ENCODE data around the gene ATP6V0A1.

Gene ATP6V0A1

DNA sequence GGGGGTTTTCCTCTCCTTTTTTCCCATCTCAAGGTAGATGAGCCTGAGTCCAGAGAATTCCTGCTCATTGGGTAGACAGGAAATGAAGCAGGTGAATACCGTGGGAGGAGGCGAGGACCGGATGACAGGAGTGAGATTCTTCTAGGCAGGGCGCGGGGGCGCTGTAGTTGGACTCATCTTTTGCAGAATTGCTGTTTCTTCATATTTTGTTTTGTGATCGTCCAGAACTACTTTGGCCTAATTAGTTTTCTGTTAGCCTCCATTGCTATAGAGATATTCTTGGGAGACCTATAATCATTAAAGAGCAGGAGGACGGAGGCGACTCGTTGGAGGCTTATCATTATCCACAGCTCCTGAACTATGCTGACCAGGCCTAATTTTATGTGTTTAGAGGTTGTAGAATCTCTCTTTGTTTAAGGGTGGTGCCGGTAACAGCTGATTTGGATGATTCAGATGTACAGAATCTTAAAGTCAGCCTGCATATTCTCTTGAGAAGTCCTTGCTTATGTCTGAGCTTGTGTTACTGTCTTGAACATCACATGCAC, 650 bp downstream of the ATP6V0A1 start:
- Histone ChIP-seq H3K27me3 (ENCODE audit: insufficient read depth, poor library complexity, severe bottlenecking) (no peaks in the 10 kb centered on the region), H3K27ac (replicated peaks) (peak overlapping the region; percentile 57), H3K4me3 (replicated peaks; ENCODE audit: insufficient read depth, low read length) (peak overlapping the region; percentile 65)
- TF ChIP-seq CTCF (IDR thresholded peaks at IDR 0.05; ENCODE audit: insufficient read depth, low read length) (peak; percentile 12), SPI1 (IDR thresholded peaks at IDR 0.05; ENCODE audit: borderline replicate concordance, low read depth) (no peak)
- DNase-seq (ENCODE audit: low read depth in 1 of 2, low spot score in 1 of 2) = no peak

- no peak overlapping the region; the same call in 1 of the 2 replicates for H3K27ac ChIP-seq (replicated peaks)
- DNase-seq (ENCODE audit: low read depth in 1 of 2, low spot score in 1 of 2) = no peak
- TF ChIP-seq, protein P1, sequence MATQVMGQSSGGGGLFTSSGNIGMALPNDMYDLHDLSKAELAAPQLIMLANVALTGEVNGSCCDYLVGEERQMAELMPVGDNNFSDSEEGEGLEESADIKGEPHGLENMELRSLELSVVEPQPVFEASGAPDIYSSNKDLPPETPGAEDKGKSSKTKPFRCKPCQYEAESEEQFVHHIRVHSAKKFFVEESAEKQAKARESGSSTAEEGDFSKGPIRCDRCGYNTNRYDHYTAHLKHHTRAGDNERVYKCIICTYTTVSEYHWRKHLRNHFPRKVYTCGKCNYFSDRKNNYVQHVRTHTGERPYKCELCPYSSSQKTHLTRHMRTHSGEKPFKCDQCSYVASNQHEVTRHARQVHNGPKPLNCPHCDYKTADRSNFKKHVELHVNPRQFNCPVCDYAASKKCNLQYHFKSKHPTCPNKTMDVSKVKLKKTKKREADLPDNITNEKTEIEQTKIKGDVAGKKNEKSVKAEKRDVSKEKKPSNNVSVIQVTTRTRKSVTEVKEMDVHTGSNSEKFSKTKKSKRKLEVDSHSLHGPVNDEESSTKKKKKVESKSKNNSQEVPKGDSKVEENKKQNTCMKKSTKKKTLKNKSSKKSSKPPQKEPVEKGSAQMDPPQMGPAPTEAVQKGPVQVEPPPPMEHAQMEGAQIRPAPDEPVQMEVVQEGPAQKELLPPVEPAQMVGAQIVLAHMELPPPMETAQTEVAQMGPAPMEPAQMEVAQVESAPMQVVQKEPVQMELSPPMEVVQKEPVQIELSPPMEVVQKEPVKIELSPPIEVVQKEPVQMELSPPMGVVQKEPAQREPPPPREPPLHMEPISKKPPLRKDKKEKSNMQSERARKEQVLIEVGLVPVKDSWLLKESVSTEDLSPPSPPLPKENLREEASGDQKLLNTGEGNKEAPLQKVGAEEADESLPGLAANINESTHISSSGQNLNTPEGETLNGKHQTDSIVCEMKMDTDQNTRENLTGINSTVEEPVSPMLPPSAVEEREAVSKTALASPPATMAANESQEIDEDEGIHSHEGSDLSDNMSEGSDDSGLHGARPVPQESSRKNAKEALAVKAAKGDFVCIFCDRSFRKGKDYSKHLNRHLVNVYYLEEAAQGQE (IDR thresholded peaks at IDR 0.05; ENCODE audit: insufficient replicate concordance, low read depth) = peak; percentile 92
- TF ChIP-seq POLR2AphosphoS5 (IDR thresholded peaks at IDR 0.05; ENCODE audit: low read depth) (no peak), CTCF (IDR thresholded peaks at IDR 0.05; ENCODE audit: insufficient read depth, low read length) (no peak), SPI1 (IDR thresholded peaks at IDR 0.05; ENCODE audit: borderline replicate concordance, low read depth) (no peak)
- peak overlapping the region; percentile 65 for H3K4me3 ChIP-seq (replicated peaks; ENCODE audit: insufficient read depth, low read length)
- no peaks in the 10 kb centered on the region for H3K27me3 ChIP-seq (ENCODE audit: insufficient read depth, poor library complexity, severe bottlenecking)
These were observed 1.2 kb downstream of the ATP6V0A1 start for GRCh38 chr17:42459801-42460281.

DNA sequence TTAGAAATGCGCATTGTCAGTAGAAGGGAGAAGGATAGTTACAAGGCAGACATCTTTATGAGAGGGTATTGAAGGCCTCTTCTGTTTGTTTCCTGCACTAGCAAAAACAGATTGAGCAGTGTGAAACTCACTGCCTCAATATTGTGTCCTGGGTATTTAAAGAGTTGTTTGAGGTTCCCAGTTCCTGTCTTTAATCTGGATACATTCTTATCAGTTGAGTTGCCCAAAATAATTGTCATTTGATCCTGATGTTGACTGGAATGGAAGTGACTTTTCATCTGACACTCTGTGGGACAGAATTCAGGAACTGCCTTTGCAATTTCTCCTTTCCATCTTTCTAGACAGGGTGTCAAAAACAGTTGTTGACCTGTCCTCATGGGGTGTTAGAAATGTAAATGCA, 1.7 kb downstream of the ATP6V0A1 start:
- Histone ChIP-seq H3K27ac (replicated peaks) (no peak overlapping the region; the same call in 1 of the 2 replicates), H3K4me3 (replicated peaks; ENCODE audit: insufficient read depth, low read length) (no peak overlapping the region), H3K27me3 (ENCODE audit: insufficient read depth, poor library complexity, severe bottlenecking) (no peaks in the 10 kb centered on the region)
- no peak for DNase-seq (ENCODE audit: low read depth in 1 of 2, low spot score in 1 of 2)
- TF ChIP-seq POLR2AphosphoS5 (IDR thresholded peaks at IDR 0.05; ENCODE audit: low read depth) = no peak
- TF ChIP-seq CTCF (IDR thresholded peaks at IDR 0.05; ENCODE audit: insufficient read depth, low read length) = no peak
- TF ChIP-seq, protein P1 (IDR thresholded peaks at IDR 0.05; ENCODE audit: insufficient replicate concordance, low read depth) = no peak
- no peak for TF ChIP-seq GABPA (IDR thresholded peaks at IDR 0.05; ENCODE audit: low read depth)
- no peak for TF ChIP-seq SPI1 (IDR thresholded peaks at IDR 0.05; ENCODE audit: borderline replicate concordance, low read depth)

DNA sequence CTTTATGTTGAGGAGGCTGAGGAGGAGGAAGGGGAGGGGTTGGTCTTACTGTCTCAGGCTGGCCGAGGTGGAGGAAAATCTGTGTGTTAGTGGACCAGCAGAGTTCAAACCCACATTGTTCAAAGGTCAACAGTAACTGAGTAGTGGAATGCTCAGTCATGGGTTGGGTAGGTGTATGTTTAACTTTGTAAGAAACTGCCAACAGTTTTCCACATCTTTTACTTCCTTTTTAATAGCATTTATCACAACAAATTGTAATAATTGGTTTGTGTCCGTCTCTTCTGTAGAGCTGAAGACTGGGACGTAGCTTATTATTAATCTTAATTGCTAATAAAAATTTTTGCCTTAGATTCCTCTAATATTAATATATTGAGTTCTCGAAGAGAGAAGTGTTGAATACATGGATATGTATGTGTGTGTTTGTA, 5.3 kb downstream of the ATP6V0A1 start:
- no peak for DNase-seq (ENCODE audit: low read depth in 1 of 2, low spot score in 1 of 2)
- H3K27me3 ChIP-seq (ENCODE audit: insufficient read depth, poor library complexity, severe bottlenecking) = no peaks in the 10 kb centered on the region
- no peak overlapping the region for H3K27ac ChIP-seq (replicated peaks)
- H3K4me3 ChIP-seq (replicated peaks; ENCODE audit: insufficient read depth, low read length) = no peak overlapping the region
- TF ChIP-seq, protein P1 (IDR thresholded peaks at IDR 0.05; ENCODE audit: insufficient replicate concordance, low read depth) = no peak
- TF ChIP-seq SPI1 (IDR thresholded peaks at IDR 0.05; ENCODE audit: borderline replicate concordance, low read depth) (no peak), GABPA (IDR thresholded peaks at IDR 0.05; ENCODE audit: low read depth) (no peak), CTCF (IDR thresholded peaks at IDR 0.05; ENCODE audit: insufficient read depth, low read length) (no peak), POLR2AphosphoS5 (IDR thresholded peaks at IDR 0.05; ENCODE audit: low read depth) (no peak)
